SIG-M5 treated with dmso at 0.1 percent for 504 hours (cell line): ENCODE measurements around the gene PGAP6.
A peak's percentile ranks its signal among the peaks of the same experiment; 100 is the strongest.
"Not testable (repeated sequence)": the region's sequence is repeated elsewhere in the genome, so short reads cannot be mapped to it uniquely, and the experiment has no call there.

ENCODE experiments used
- DNase-seq: peaks from one replicate; lab custom pipeline; 2025; ENCODE audit not compliant: unreplicated experiment; lab: John Stamatoyannopoulos, UW

PGAP6 gene

DNA sequence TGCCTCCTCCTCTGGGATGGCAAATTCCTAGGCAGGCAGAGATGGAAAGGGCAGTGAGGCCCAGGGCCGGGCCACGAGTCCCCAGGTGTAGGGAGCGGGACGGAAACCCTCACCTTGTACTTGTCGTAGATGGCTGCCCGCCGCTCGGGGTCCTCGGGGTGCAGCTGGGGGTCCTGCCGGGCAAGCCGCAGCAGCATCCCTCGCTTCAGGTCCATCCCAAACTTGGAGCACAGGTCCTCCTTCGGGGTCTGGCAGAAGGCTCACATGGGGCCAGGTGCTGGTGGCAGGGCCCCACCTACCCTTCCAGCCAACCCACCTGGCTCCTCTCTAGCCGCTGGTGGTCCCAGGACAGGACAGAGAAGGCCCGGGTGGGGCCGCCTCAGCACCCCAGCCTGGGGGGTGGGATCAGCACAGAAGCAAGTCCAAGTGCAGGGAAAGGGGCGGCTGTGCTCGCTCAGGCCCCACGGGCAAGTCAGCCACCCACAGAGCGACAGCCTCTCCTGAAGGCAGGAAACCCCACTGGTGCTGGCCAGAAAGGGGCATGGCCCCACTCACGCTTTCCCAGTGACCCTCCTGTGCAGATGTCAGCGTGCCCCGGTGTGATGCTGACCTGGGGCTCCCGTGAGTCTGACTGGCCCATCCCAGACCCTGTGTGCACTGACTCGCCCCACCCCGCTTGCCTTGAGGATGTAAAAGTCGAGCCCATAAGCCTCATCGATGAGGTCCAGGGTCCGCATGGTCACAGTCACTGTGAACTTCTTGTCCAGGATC lies 13.2 kb downstream of the PGAP6 start:
- DNase-seq: no peak

DNA sequence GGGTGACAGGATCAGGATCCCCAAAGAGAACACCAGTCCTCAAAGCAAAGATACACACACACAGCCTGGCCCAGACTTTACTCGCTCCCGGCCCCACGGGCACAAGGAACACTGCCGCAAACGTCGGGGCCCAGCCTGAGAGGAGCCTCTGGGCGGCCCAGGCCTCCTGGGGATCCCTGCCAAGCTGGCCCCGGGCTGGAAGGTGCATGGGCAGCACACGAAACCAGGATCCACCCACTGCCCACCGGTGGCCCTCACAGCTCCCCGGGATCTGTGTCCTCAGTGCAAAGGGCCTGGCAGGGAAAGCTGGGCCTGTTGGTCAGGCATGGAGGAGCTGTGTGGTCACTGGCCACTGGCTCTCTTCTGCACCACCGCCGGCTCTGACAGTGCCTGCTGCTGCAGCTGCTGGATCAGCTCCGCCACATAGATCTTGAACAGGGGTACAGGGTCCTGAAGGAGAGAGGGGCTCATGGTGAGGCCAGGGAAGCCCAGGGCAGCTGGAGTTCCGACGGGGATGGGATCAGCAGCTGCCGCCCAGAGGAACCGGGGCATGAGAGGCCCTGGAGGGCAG lies 14.4 kb downstream of the PGAP6 start:
- no peak for DNase-seq

DNA sequence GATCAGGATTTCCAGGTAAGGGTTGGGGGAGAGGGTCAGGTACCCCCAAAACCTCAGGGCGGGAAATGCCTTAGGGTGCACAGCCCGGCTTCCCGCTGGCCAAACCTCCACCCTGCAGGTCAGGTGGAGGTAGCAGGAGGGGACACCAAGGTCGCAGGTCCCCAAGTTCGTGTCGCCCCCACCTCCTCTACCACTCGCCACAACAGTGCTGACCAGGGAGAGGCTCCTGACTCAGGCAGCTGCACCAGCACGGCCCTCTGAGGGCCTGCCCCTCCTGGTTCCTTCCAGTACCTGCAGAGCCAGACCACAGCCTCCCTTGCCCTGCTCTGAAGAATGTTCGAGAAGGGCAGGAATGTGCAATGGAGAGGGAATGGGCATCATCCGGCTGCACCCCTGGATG lies 15.3 kb downstream of the PGAP6 start:
- DNase-seq: no peak

GRCh38 chr16:364595-365491 lies 16.9 kb downstream of the PGAP6 start:
- no peak for DNase-seq

DNA sequence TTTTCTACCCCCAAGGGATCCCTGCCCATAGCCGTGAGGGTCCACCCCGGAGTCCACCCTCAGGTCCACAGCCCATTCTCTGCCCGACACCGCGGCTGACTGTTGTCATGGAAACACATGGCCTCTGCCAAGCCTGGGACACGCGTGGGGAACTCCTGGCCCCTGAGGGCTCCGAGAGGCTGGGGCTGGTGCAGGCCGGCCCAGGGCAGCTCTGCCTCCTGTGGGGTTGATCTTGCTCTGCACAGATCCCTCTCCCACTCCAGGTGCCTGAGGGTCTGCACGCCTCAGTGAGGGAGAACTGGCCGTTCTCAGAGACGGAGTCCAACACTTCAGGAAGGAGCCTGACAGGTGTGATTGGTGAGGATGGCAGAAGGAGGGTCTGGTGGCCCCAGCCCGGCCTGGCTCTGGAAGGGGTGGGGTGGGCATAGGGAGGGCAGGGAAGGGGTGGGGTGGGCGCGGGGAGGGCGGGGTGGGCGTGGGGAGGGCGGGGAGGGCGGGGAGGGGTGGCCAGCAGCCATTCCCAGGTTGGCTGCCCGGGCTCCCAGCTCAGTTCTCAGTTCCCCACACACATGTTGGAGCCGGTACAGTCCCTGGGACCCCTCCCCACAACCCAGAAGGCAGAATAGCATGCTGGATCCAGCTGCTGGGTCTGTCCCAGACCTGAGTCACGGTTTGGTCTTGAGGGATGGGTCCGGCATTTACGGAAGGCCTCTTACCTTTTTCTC lies 17.9 kb downstream of the PGAP6 start:
- DNase-seq: no peak

DNA sequence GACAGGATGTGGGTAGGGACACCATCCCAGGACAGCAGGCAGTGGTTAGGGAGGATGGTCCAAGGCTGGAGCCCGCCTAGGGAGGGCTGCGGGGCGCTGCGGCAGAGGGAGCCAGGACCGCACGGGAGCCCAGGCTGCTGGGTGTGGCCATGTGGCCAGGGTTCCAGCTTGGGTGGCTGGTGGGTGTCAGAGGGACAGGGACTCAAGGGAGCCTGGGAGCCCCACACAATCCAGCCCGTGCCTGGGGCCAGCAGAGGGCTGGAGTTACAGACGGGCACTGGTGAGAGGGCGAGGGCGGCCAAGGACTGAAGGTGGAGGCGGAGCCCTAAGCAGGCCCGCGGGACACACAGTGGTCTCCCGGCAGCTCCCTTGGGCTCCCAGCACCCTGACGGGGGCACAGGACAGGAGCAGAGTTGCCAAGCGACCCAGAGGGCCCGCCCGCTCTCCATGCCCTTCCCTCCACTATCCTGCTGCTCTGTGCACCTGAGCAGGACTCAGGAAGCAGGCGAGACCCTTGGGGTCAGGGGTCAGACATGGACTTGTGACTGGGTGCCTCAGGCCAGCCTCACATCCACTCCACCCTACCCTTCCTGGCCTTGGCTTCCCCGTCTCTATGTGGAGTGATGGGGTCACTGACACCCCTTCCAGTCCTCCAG lies 18.5 kb downstream of the PGAP6 start:
- no peak for DNase-seq

GRCh38 chr16:362702-362999 lies 19.1 kb downstream of the PGAP6 start:
- not testable (repeated sequence) for DNase-seq

DNA sequence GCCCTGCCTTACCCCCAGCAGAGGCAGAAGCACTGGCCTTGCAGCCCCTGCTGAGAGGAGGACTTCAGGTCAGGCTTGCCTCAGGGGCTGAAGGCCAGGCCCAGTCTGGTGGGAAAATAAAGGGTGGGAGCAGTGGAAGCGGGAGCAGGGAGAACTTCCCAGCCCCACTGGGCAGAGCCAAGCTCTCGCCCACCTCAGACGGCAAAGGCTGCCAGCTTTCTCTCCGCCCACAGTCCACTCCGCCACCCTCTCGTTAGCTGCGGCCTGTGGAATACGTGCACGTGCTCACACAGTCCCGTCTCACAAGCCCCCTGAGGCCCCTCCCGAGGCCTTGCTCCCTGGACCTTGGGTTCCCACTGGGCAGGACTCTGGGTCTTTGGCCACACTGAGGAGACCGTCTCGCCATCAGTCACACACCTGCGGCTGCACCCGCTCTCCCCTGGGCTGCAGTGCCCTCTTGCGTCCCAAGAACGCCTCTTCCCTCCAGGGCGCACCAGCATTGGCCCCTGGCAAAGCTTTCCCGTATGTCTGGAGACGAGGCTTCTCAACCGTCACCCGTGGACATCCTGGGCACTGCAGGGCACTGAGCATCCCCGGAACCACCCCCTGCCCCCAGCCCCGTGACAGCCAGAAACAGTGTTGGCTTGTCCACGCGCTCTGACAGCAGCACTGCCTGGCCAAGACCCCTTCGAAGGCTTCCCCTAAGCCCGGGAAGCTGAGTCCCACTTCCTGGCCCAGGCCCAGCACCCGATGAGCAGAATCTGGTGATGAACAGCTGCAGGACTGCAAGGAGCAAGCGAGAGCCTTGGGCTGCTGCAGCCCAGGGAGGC lies 19.7 kb downstream of the PGAP6 start:
- DNase-seq: peak; percentile 72

- no peak for DNase-seq
These were observed 20.4 kb downstream of the PGAP6 start for GRCh38 chr16:361341-361871.

DNA sequence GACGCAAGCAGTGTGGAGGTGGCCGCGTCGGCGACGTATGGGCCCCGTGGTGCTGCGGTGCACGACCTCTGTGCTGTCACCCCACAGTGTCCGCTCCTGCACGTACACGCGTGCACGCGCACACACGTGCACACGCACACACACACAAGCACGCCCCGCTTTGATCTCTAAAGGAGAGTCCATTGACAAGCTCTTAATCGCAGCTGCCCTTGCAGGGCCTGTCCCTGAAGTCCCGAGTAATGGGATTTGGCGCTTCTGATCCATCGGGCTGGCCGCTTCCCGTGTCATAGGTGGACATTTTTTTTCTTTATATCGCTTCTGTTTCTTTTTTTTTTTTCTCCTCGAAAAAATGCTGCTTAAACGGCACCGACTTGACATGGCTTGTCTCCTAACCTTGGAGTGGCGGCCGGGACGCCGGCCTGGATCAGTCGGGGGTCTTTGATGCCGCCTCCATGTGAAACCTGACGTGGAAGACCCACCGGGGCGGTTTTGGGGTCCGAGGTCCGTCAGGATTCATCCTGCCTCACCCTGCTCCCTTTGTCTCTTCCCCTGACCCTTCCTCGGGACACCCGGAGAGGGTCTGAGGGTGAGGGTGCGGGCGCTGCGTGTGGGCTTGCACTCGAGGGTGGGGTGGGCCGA lies 21.0 kb downstream of the PGAP6 start:
- DNase-seq: no peak

DNA sequence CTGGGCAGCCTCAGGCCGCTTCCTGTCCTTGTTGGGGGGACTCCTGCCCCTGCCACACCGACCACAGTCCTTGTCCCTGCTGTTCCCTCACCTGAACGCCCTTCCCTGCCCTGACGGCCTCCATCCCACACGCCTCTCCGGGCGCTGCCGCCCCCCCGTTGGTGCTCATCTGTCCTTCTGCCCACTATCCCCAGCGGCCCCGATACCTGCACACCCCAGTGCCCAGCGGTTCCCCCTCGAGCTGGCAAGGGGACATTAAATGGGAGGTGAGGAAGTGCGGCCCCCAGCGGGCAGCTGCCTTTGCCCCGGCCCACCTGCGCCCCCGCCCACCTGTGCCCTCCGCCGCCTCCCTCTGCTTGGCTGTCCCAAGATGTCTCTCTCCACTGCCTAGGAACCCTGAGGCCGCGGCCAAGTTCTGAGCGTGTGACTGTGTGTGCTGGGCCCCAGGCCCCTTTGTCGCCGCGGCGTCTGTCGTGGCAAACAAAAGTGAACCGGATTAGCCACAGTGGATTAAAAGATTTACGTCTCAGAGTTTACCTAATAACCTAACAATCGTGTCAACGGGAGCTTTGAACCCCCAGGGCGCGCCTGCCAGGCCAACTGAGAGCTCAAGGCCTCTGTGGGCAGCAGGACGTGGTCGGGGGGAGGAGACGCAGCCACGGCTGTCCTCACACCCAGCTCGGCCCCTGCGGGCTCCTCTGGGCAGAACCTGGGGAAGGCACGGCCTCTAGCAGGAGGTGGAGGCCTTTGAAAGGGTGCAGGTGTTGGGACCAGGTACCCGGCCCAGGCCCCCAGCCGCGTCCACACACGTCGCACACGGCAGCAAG lies 21.7 kb downstream of the PGAP6 start:
- no peak for DNase-seq

GRCh38 chr16:359067-359763 lies 22.6 kb downstream of the PGAP6 start:
- DNase-seq: no peak

- no peak for DNase-seq
These were observed 25.0 kb downstream of the PGAP6 start for GRCh38 chr16:356741-357140.

GRCh38 chr16:354971-355461 lies 26.8 kb downstream of the PGAP6 start:
- DNase-seq: no peak

- no peak for DNase-seq
These were observed 27.4 kb downstream of the PGAP6 start for GRCh38 chr16:354291-354881.

- no peak for DNase-seq
These were observed 28.1 kb downstream of the PGAP6 start for GRCh38 chr16:353404-354290.
